Memory B cell (primary cell): ENCODE measurements around the gene RTKN.
"Not testable (repeated sequence)": the region's sequence is repeated elsewhere in the genome, so short reads cannot be mapped to it uniquely, and the experiment has no call there.

Source experiments
- ATAC-seq: fragments of 150-1000 bp; cut with Tn5 transposase; 2 replicates; pipeline ENCODE4 v1.10.0; 2021; ENCODE audit warnings: low read depth, mild to moderate bottlenecking, moderate library complexity
- DNase-seq, 2 donors: peaks; one replicate each; pipeline ENCODE4 v3.0.0; 2022; ENCODE audit warnings: low spot score in 2 of 2
- H3K27ac Mint-ChIP-seq: one replicate; pipeline ENCODE4 v1.8.0; 2022; ENCODE audit warnings: mild to moderate bottlenecking, moderate library complexity, mixed read lengths
- H3K27me3 Mint-ChIP-seq: one replicate; pipeline ENCODE4 v1.8.0; 2022; ENCODE audit warnings: mixed read lengths
- H3K36me3 Mint-ChIP-seq: one replicate; pipeline ENCODE4 v1.8.0; 2022; ENCODE audit warnings: mild to moderate bottlenecking, mixed read lengths
- H3K4me1 Mint-ChIP-seq: one replicate; pipeline ENCODE4 v1.8.0; 2022; ENCODE audit warnings: mixed read lengths
- H3K4me3 Mint-ChIP-seq: one replicate; pipeline ENCODE4 v1.8.0; 2022; ENCODE audit warnings: mild to moderate bottlenecking, moderate library complexity, mixed read lengths
- H3K9me3 Mint-ChIP-seq: one replicate; pipeline ENCODE4 v1.8.0; 2022; ENCODE audit warnings: mixed read lengths

RTKN gene

DNA sequence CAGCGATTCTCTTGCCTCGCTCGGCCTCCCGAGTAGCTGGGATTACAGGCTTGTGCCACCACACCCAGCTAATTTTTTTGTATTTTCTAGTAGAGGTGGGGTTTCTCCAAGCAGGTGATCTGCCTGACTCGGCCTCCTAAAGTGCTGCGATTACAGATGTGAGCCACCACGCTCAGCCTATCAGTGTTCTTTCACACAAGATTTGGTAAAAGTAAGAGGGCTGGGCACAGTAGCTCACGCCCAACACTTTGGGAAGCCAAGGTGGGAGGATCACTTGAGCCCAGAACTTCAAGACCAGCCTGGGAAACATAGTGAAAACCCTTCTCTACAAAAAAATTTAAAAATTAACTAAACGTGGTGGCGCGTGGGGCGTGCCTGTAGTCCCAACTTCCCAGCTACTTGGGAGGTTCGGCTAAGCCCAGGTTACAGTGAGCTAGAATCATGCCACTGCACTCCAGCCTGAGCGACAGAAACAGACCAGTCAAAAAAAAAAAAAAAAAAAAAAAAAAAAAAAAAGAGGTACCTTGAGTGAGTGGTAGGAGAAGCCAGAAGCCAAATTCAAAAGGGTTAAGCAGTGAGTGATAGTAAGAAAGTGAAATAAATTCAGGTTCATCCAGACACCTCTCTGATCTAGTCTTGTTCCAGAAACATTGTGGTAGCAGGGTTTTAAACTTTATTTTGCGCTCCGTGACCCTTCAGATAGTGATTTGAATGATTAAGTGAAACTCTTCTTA is 29.8 kb upstream of the RTKN start:
- Mint-ChIP-seq H3K9me3 (no peaks in the 10 kb centered on the region), H3K36me3 (peaks cover 6% of the 10 kb centered on the region)

DNA sequence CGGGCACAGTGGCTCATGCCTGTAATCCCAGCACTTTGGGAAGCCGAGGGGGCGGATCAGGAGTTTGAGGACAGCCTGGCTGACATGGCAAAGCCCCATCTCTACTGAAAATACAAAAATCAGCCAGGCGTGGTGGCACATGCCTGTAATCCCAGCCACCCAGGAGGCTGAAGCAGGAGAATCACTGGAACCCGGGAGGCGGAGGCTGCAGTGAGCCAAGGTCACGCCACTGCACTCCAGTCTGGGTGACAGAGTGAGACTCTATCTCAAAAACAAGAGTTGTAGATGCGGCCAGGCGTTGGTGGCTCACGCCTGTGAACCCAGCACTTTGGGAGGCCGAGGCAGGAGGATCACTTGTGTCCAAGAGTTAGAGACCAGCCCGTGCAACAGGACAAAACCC is 29.0 kb upstream of the RTKN start:
- not testable (repeated sequence) for H3K9me3 Mint-ChIP-seq, ATAC-seq, H3K27me3 Mint-ChIP-seq, H3K36me3 Mint-ChIP-seq, DNase-seq
- Mint-ChIP-seq H3K4me3 (peak overlapping the region; percentile 24), H3K4me1 (peaks cover 13% of the 10 kb centered on the region), H3K27ac (peak overlapping the region; percentile 1)

More for the DNA sequence above, 29.8 kb upstream of the RTKN start:
- peak overlapping the region; percentile 96 for H3K4me3 Mint-ChIP-seq
- no peak for ATAC-seq
- H3K27me3 Mint-ChIP-seq, result no peaks in the 10 kb centered on the region
- DNase-seq, result no peak
- H3K27ac Mint-ChIP-seq, result peak overlapping the region; percentile 97
- H3K4me1 Mint-ChIP-seq, result peaks cover 13% of the 10 kb centered on the region

DNA sequence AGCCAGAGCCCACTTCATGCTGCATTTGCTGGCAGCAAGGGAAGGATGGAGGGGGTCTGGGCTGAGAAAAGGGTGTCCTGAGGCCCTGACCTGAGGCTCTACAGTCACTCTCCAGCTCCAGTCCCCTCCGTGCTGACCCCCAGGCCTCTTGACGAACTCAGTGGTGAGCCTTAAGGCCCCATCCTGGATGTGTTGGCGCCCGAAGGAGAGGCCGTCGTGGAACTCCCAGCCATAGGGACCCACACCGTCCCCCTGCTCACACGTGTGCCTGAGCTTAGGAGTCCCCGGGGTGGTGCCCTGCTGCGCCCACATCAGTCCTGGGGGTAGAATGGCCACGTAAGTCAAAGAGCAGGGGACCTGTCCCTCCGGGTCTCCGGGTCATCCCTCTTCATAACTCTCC is 22.7 kb upstream of the RTKN start:
- H3K27me3 Mint-ChIP-seq, result no peaks in the 10 kb centered on the region

DNA sequence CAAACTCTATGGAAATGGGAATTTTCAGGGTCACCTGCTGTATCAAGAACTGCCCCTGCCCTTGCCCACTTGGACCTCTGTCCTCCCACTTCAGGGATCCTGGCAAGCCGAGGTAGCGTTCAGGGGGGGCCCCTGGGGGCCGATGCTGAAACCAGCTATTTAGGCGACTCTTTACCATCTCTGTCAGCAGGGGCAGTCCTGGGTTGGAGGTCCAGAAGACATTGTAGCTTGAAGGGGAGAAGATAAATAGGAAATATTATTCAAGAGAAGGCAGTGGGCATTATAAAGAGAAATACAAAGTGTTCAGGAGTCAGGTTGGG is 21.0 kb upstream of the RTKN start:
- Mint-ChIP-seq H3K27me3 (no peaks in the 10 kb centered on the region), H3K4me1 (peaks cover 28% of the 10 kb centered on the region), H3K4me3 (no peak overlapping the region), H3K27ac (peak overlapping the region; percentile 24), H3K36me3 (peaks cover 6% of the 10 kb centered on the region), H3K9me3 (no peaks in the 10 kb centered on the region)
- DNase-seq (no peak), ATAC-seq (no peak)

More for the DNA sequence above, 22.7 kb upstream of the RTKN start:
- H3K36me3 Mint-ChIP-seq, result peaks cover 6% of the 10 kb centered on the region
- H3K27ac Mint-ChIP-seq, result peak overlapping the region; percentile 97
- ATAC-seq (no peak), DNase-seq (no peak)
- H3K9me3 Mint-ChIP-seq, result no peaks in the 10 kb centered on the region
- peaks cover 23% of the 10 kb centered on the region for H3K4me1 Mint-ChIP-seq
- peak overlapping the region; percentile 98 for H3K4me3 Mint-ChIP-seq

DNA sequence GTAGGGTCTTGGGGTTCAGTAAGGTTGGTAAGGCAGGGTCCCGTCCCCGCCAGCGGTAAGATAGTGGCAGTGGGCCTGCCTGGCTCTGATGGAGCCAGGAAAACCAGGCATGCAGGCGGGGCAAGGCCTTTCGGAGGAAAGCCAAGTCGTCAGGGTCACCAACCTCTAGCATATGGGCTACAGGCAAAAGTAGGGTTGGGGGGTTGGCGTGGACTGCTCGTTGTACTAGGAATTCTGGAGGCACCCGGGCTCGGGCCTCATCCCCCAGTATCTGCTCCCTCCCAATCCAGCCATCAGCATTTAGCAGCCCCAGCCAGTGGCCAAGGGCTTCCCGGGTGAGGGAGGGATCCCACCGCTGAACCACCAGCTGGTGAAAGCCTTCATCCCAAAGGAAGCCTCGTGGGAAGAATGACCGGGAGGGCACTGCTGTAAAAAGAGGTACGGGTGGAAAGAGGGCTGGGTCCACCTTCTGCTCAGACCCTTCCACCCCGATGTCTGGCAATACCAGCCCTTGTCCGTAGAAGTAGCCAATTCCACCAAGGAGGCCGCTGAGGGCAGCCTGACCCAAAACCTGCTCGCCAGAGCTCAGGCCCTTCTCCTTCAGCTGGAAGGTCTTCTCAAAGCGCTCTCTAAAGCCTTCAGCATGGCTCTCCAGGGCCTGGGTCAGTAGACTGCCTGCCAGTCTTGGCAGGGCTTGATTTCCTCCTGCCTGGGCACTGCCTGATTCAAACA is 20.5 kb upstream of the RTKN start:
- Mint-ChIP-seq H3K4me3 (no peak overlapping the region), H3K36me3 (peaks cover 6% of the 10 kb centered on the region), H3K27ac (peak overlapping the region; percentile 24), H3K9me3 (no peaks in the 10 kb centered on the region), H3K27me3 (no peaks in the 10 kb centered on the region), H3K4me1 (peaks cover 29% of the 10 kb centered on the region)
- ATAC-seq (no peak), DNase-seq (no peak)

DNA sequence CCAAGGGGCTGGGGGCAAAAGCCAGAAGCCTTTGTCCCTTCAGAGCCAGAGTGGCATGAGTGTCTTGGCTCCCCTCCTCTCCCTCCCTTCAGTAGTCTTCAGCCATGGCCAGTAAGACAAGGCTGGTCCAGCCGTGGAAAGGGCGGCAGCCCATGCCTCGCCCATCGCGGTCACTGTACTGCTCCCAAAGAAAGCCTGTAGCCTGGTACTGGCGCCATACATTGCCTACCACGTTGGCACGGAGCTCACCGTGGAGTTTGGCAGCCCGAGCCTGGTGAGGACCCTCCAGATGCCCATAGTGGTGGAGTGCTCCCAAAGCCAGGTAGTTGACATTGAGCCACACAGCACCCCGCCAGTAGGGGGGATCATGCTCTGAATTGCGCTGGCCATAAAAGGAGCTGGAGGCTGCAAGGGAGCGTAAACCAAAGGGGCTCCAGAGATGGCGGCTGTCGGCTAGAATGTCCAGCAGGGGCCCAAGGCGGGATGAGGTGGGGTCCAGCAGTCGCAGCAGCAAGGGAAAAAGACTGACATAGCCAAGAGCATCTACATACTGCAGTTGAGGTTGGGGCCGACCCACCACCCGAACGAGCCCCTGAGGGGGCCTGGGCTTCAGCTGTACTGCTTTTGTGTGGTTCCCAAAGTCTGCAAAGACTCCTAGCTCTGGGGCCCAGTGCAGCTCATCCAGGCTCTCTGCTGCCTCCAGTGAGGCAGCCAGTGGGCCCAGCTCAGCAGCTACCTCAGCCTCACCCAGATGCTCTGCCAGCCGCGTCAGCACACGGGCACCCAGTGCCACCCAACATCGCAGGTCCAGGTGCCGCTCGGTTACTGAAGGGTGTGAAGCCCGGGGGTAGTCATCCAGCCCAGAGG is 19.7 kb upstream of the RTKN start:
- DNase-seq (no peak), ATAC-seq (no peak)
- peaks cover 9% of the 10 kb centered on the region for H3K36me3 Mint-ChIP-seq
- no peak overlapping the region for H3K4me3 Mint-ChIP-seq
- no peak overlapping the region for H3K27ac Mint-ChIP-seq
- H3K4me1 Mint-ChIP-seq, result peaks cover 37% of the 10 kb centered on the region
- H3K9me3 Mint-ChIP-seq, result no peaks in the 10 kb centered on the region
- H3K27me3 Mint-ChIP-seq, result no peaks in the 10 kb centered on the region

DNA sequence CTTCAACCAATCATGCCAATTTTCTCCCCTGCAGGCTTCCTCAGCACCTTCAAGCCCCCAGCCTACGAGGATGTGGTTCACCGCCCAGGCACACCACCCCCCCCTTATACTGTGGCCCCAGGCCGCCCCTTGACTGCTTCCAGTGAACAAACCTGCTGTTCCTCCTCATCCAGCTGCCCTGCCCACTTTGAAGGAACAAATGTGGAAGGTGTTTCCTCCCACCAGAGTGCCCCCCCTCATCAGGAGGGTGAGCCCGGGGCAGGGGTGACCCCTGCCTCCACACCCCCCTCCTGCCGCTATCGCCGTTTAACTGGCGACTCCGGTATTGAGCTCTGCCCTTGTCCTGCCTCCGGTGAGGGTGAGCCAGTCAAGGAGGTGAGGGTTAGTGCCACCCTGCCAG is 18.4 kb upstream of the RTKN start:
- H3K27ac Mint-ChIP-seq, H3K27me3 Mint-ChIP-seq, H3K9me3 Mint-ChIP-seq, DNase-seq, ATAC-seq: not testable (repeated sequence)
- H3K4me1 Mint-ChIP-seq, result peaks cover 42% of the 10 kb centered on the region
- H3K4me3 Mint-ChIP-seq, result peak overlapping the region; percentile 21
- H3K36me3 Mint-ChIP-seq, result peaks cover 11% of the 10 kb centered on the region

DNA sequence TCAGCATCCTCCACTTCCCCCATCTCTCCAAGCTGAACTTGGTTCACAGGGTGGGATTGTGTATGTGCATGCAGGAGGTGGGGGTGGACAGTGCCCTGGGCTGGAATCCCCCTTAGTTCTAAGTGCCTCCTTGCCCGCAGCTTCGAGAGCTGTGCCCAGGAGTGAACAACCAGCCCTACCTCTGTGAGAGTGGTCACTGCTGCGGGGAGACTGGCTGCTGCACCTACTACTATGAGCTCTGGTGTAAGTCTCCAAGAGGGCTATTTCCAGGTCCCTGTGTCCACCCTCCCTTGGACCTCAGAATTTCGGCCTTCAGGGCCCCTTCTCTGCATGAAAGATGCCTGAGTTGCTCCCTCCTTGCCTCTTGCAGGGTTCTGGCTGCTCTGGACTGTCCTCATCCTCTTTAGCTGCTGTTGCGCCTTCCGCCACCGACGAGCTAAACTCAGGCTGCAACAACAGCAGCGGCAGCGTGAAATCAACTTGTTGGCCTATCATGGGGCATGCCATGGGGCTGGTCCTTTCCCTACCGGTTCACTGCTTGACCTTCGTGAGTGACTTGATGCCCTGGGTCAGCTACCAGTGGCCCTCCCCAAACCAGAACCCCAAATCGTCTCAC is 17.9 kb upstream of the RTKN start:
- H3K27me3 Mint-ChIP-seq, H3K27ac Mint-ChIP-seq, H3K9me3 Mint-ChIP-seq, DNase-seq, ATAC-seq: not testable (repeated sequence)
- Mint-ChIP-seq H3K36me3 (peaks cover 11% of the 10 kb centered on the region), H3K4me3 (peak overlapping the region; percentile 83), H3K4me1 (peaks cover 48% of the 10 kb centered on the region)

DNA sequence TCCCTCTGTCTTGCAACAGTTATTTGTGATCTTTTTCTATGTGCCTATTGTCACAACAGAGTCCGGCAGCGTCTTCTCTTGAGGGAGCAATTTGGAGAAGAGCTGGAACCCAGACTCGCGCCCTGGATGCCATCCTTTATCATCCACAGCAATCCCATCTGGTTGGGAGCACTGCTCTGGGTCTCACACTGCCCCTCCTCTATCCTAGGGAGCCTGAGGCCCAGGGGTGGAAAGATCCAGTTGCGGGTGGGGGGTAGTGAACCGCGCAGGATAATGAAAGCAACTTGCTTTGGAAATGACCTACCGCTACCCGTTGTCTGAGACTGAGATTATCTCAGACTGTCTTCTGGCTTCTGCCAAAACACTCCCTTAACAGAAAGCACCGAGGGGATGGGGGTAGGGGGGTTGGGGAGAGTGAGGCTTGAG is 17.2 kb upstream of the RTKN start:
- H3K4me3 Mint-ChIP-seq, result peak overlapping the region; percentile 96
- DNase-seq (no peak), ATAC-seq (no peak)
- peaks cover 44% of the 10 kb centered on the region for H3K4me1 Mint-ChIP-seq
- peak overlapping the region; percentile 99 for H3K27ac Mint-ChIP-seq
- no peaks in the 10 kb centered on the region for H3K27me3 Mint-ChIP-seq
- H3K9me3 Mint-ChIP-seq, result no peaks in the 10 kb centered on the region
- peaks cover 11% of the 10 kb centered on the region for H3K36me3 Mint-ChIP-seq

DNA sequence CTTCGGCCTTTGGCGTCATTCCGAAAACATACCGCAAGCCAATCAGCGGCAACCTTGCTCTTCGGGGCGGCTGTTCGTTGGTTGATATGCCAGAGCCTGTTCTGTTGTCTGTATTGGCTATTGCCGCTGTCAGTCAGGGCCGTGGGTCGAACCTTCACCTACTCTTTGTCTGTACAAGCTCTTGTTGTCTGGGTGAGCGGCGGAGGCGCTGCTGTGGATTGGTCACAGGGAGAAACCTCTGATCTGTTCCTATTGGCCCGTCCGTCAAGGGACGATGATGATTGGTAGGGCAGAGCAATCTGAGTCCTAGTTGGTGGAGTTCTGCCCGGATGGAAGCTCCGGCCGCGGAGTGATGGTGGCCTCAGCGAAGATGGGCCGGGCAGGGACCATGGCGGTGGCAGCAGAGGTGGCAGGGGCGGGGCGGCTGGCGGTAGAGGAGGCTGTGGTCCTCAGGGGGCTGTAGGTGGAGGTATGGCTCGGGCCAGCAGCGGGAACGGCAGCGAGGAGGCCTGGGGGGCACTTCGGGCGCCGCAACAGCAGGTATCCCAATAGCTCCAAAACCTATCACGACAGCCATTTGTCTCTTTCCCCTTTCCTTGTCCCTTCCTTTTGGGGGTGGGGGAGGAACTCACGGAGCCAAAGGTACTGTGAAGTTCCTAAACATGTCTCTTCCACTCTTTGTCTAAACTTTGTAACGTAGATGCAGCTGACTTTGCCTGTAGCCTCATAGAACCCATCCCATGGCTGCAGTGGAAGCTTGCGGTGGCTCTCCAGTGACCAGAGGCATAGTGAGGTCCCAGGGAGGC is 16.6 kb upstream of the RTKN start, which contains the start of gene WBP1:
TSS of gene WBP1 (plus strand) at position 307 of the 806 bp plus-strand sequence. CDS start at position 472, 165 bp downstream.
- Mint-ChIP-seq H3K9me3 (no peaks in the 10 kb centered on the region), H3K27ac (peak within 1 kb of the TSS; percentile 99), H3K36me3 (peaks cover 11% of the 10 kb centered on the region), H3K27me3 (no peaks in the 10 kb centered on the region), H3K4me1 (peaks cover 44% of the 10 kb centered on the region), H3K4me3 (peak within 1 kb of the TSS; percentile 96)
- DNase-seq (peak in 1 of 2 donors; percentile 96), ATAC-seq (peak; percentile 76)

DNA sequence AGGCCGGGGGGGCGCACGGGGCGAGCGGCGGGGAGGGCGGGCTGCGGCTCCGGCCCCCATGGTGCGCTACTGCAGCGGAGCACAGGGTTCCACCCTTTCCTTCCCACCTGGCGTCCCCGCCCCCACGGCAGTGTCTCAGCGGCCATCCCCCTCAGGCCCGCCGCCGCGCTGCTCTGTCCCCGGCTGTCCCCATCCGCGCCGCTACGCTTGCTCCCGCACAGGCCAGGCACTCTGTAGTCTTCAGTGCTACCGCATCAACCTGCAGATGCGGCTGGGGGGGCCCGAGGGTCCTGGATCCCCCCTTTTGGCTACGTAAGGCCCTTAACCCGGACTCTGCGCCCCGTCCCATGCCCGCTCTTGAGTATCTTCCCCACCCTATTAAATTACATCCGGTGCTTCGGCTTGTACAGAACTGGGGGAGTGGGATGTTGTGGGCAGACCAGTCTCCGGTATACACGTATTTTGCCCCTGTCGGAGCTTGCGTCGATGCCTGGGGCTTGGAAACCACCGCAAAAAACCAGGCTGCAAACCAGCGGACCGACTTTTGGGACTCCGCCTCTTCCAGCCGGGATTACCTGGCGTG is 15.9 kb upstream of the RTKN start:
- ATAC-seq (peak; percentile 47), DNase-seq (peak; percentile 85 to 89)
- peak overlapping the region; percentile 99 for H3K27ac Mint-ChIP-seq
- no peaks in the 10 kb centered on the region for H3K9me3 Mint-ChIP-seq
- H3K4me1 Mint-ChIP-seq, result peaks cover 41% of the 10 kb centered on the region
- peak overlapping the region; percentile 96 for H3K4me3 Mint-ChIP-seq
- no peaks in the 10 kb centered on the region for H3K27me3 Mint-ChIP-seq
- H3K36me3 Mint-ChIP-seq, result peaks cover 8% of the 10 kb centered on the region

DNA sequence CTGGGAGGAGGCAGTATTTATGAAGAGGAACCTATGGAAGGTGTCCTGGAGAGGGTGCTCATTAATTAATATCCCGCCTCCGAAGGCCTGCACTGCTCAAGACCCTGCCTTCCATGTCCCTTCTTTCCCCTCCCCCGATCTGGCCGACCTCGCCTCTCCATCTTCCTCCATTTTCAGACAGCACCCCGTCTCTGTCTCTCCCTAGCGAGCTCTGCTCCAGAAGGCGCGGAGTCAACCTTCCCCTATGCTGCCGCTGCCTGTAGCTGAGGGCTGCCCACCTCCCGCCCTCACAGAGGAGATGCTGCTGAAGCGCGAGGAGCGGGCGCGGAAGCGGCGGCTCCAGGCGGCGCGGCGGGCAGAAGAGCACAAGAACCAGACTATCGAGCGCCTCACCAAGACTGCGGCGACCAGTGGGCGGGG is 15.4 kb upstream of the RTKN start:
- DNase-seq, result no peak
- Mint-ChIP-seq H3K4me1 (peaks cover 43% of the 10 kb centered on the region), H3K27me3 (no peaks in the 10 kb centered on the region), H3K4me3 (peak overlapping the region; percentile 96), H3K9me3 (no peaks in the 10 kb centered on the region), H3K36me3 (peaks cover 5% of the 10 kb centered on the region), H3K27ac (peak overlapping the region; percentile 99)
- ATAC-seq, result no peak
